B cell (primary cell): ENCODE measurements around the gene RIMBP2. TPM values are rescaled to one million over a fixed set of nuclear protein-coding genes. Genes with fewer than 3 reads are reported as not detected.

ENCODE experiments used
- ATAC-seq: fragments of 200-7000 bp; cut with Tn5 transposase; one replicate; pipeline ENCODE4 v1.10.0; 2021; ENCODE audit warnings: low read depth, mild to moderate bottlenecking, moderate number of reproducible peaks, moderate library complexity
- CTCF ChIA-PET: fragments of 350-600 bp; sonication (Branson Sonifier 250); formaldehyde crosslinking; loops from one replicate; lab custom pipeline; 2021; ENCODE audit warnings: antibody characterized with exemption, inconsistent platforms; lab: Charles Lee
- POLR2A ChIA-PET: fragments of 350-600 bp; sonication (Branson Sonifier 250); formaldehyde crosslinking; loops from one replicate; lab custom pipeline; 2021; ENCODE audit warnings: antibody characterized with exemption; lab: Charles Lee
- DNase-seq: peaks from one replicate; pipeline ENCODE4 v3.0.0; 2013
- H2AFZ ChIP-seq: 2 replicates; pipeline ENCODE4 v1.6.1; 2012; ENCODE audit warnings: mild to moderate bottlenecking, low read depth, low read length; ENCODE audit not compliant: insufficient read depth, poor library complexity, severe bottlenecking
- H3K27ac ChIP-seq, 2 donors: 1 replicate in 1 of 2; 2 replicates in 1 of 2; pipeline ENCODE4 v1.5.1; 2012 to 2013; ENCODE audit warnings: low read length in 2 of 2, mild to moderate bottlenecking in 2 of 2, moderate library complexity in 1 of 2
- H3K27me3 ChIP-seq, 4 experiments: fragments of 200-600 bp in 1 of 4; sonication (generic) in 1 of 4; replicated peaks in 1 of 4; 1 replicate in 2 of 4; 2 replicates in 2 of 4; pipeline versions ENCODE4 v1.6.1 to v1.7.0; 2013 to 2016; ENCODE audit warnings: low read length in 3 of 4, mild to moderate bottlenecking in 2 of 4, mixed read lengths in 1 of 4, moderate library complexity in 1 of 4; ENCODE audit not compliant: insufficient read depth in 4 of 4, control insufficient read depth in 3 of 4; ENCODE audit errors: control extremely low read depth in 1 of 4
- H3K36me3 ChIP-seq, 2 experiments: replicated peaks in 1 of 2; 1 replicate in 1 of 2; 2 replicates in 1 of 2; pipeline versions ENCODE4 v1.6.1 to v1.7.1; 2013; ENCODE audit warnings: low read length in 1 of 2; ENCODE audit not compliant: insufficient read depth in 2 of 2, control insufficient read depth in 1 of 2; ENCODE audit errors: control extremely low read depth in 1 of 2, extremely low read depth in 1 of 2
- H3K4me1 ChIP-seq, 2 donors: fragments of 200-600 bp in 1 of 2; sonication (generic) in 1 of 2; 1 replicate in 1 of 2; 2 replicates in 1 of 2; pipeline versions ENCODE4 v1.5.1 to v1.6.1; 2013 to 2017; ENCODE audit warnings: low read length in 2 of 2; ENCODE audit not compliant: control insufficient read depth in 2 of 2, insufficient read depth in 2 of 2
- H3K4me2 ChIP-seq: replicated peaks from 2 replicates; pipeline ENCODE3; 2012; ENCODE audit warnings: mild to moderate bottlenecking, low read depth, low read length; ENCODE audit not compliant: poor library complexity, severe bottlenecking
- H3K4me3 ChIP-seq, 5 experiments: fragments of 200-600 bp in 1 of 5; sonication (generic) in 1 of 5; 1 replicate in 3 of 5; 2 replicates in 2 of 5; pipeline versions ENCODE4 v1.5.1 to v1.7.0; 2011 to 2016; ENCODE audit warnings: low read length in 4 of 5, mild to moderate bottlenecking in 4 of 5, low read depth in 2 of 5, control low read depth in 1 of 5, moderate library complexity in 1 of 5; ENCODE audit not compliant: insufficient read depth in 1 of 5; ENCODE audit errors: control extremely low read depth in 1 of 5, extremely low read depth in 1 of 5
- H3K79me2 ChIP-seq: fragments of 200-600 bp; sonication (generic); one replicate; pipeline ENCODE4 v1.6.0; 2016; ENCODE audit warnings: low read length; ENCODE audit not compliant: control insufficient read depth, insufficient read depth
- H3K9ac ChIP-seq: fragments of 200-600 bp; sonication (generic); 2 replicates; pipeline ENCODE4 v1.6.1; 2017; ENCODE audit warnings: mild to moderate bottlenecking, low read length, moderate library complexity
- H3K9me3 ChIP-seq, 3 donors: one replicate each; pipeline versions ENCODE4 v1.6.1 to v1.7.1; 2013; ENCODE audit warnings: low read length in 2 of 3; ENCODE audit not compliant: control insufficient read depth in 2 of 3, insufficient read depth in 1 of 3; ENCODE audit errors: control extremely low read depth in 1 of 3
- H4K20me1 ChIP-seq: 2 replicates; pipeline ENCODE4 v1.6.0; 2012; ENCODE audit warnings: mild to moderate bottlenecking, low read length; ENCODE audit not compliant: insufficient read depth, control insufficient read depth, poor library complexity, severe bottlenecking
- H3K27ac Mint-ChIP-seq: one replicate; pipeline ENCODE4 v1.8.0; 2021; ENCODE audit warnings: mixed read lengths
- H3K27me3 Mint-ChIP-seq: one replicate; pipeline ENCODE4 v1.8.0; 2021; ENCODE audit warnings: mixed read lengths
- H3K4me1 Mint-ChIP-seq: one replicate; pipeline ENCODE4 v1.8.0; 2021; ENCODE audit warnings: mixed read lengths
- H3K4me3 Mint-ChIP-seq: one replicate; pipeline ENCODE4 v1.8.0; 2021; ENCODE audit warnings: mixed read lengths
- H3K9me3 Mint-ChIP-seq: one replicate; pipeline ENCODE4 v1.8.0; 2022; ENCODE audit warnings: mixed read lengths; ENCODE audit not compliant: insufficient read depth
- EZH2 ChIP-seq: IDR thresholded peaks from 2 replicates; pipeline ENCODE4 v1.6.1; 2012; ENCODE audit warnings: borderline replicate concordance, low read depth, mild to moderate bottlenecking, moderate library complexity, low read length; ENCODE audit not compliant: insufficient read depth, poor library complexity, severe bottlenecking
- WGBS: methylation state at CpG from one replicate; pipeline ENCODE4 v1.1.5; 2013; ENCODE audit warnings: missing lambda C conversion rate; ENCODE audit not compliant: insufficient coverage; 5-methylcytosine and 5-hydroxymethylcytosine counted together
- intact Hi-C: fragments of 100-400 bp; cut with micrococcal nuclease; formaldehyde crosslinking; loops from one replicate; pipeline ENCODE4 v1.10.0; 2022
- polyA plus RNA-seq: library from polyadenylated mRNA; depleted of rRNA; stranded (reverse); fragments of >200 nt; gene quantifications from 2 replicates; pipeline ENCODE4 v1.2.3, GENCODE V29; 2012
- total RNA-seq, 2 donors: library from RNA; stranded (reverse); fragments of 120-200 nt in 1 of 2; gene quantifications; 1 replicate in 1 of 2; 2 replicates in 1 of 2; pipeline versions ENCODE4 v1.2.3 to v1.2.4, GENCODE V29; 2013 to 2022
- TF ChIP-seq, protein P1 (sequence below): fragments of 200-600 bp; IDR thresholded peaks from one replicate; pipeline ENCODE4 v1.8.0; 2022; ENCODE audit warnings: antibody characterized with exemption, mild to moderate bottlenecking

The RIMBP2 gene
- total and polyA plus RNA-seq, 2 donors (not counting 1 experiment from before 2014, with no cell fraction given) = not detected

- ATAC-seq (no peak), DNase-seq (no peak)
- H3K27me3 Mint-ChIP-seq = no peaks in the 10 kb centered on the region
- H3K27me3 ChIP-seq = no peaks in the 10 kb centered on the region
- intact Hi-C loops = no loop called here
- peaks cover 0 to 18% (median 4%) of the 10 kb centered on the region in 3 donors for H3K9me3 ChIP-seq
- H3K4me1 ChIP-seq = no peaks in the 10 kb centered on the region
- H3K27ac Mint-ChIP-seq = no peak overlapping the region
- no peak overlapping the region for H2AFZ ChIP-seq
- no peaks in the 10 kb centered on the region for H3K36me3 ChIP-seq
- POLR2A ChIA-PET = no interaction called here
- H3K4me2 ChIP-seq = no peak overlapping the region
- H3K4me1 Mint-ChIP-seq = no peaks in the 10 kb centered on the region
- TF ChIP-seq EZH2 = no peak
- TF ChIP-seq, protein P1, sequence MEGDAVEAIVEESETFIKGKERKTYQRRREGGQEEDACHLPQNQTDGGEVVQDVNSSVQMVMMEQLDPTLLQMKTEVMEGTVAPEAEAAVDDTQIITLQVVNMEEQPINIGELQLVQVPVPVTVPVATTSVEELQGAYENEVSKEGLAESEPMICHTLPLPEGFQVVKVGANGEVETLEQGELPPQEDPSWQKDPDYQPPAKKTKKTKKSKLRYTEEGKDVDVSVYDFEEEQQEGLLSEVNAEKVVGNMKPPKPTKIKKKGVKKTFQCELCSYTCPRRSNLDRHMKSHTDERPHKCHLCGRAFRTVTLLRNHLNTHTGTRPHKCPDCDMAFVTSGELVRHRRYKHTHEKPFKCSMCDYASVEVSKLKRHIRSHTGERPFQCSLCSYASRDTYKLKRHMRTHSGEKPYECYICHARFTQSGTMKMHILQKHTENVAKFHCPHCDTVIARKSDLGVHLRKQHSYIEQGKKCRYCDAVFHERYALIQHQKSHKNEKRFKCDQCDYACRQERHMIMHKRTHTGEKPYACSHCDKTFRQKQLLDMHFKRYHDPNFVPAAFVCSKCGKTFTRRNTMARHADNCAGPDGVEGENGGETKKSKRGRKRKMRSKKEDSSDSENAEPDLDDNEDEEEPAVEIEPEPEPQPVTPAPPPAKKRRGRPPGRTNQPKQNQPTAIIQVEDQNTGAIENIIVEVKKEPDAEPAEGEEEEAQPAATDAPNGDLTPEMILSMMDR = no peak
- H3K9me3 Mint-ChIP-seq = peaks cover 3% of the 10 kb centered on the region
- H3K79me2 ChIP-seq = no peaks in the 10 kb centered on the region
- no peak overlapping the region for H3K4me3 Mint-ChIP-seq
- no peak overlapping the region for H3K4me3 ChIP-seq
- no peak overlapping the region for H3K9ac ChIP-seq
- H3K27ac ChIP-seq = no peak overlapping the region
- CTCF ChIA-PET = interaction anchor here (0.6 kb wide), 1 partner anchor 255 kb away, joined by 3 read pairs; no protein-coding TSS in a partner anchor
- no peaks in the 10 kb centered on the region for H4K20me1 ChIP-seq
- 83% methylated on average over 5 of the region's 6 CpGs for WGBS
These were observed 149.5 kb downstream of the RIMBP2 start for GRCh38 chr12:130566446-130567155.

- H3K4me1 Mint-ChIP-seq = no peaks in the 10 kb centered on the region
- H3K4me3 ChIP-seq = no peak overlapping the region
- ATAC-seq (no peak), DNase-seq (no peak)
- H4K20me1 ChIP-seq = no peaks in the 10 kb centered on the region
- H3K9me3 Mint-ChIP-seq = peaks cover 3% of the 10 kb centered on the region
- TF ChIP-seq, protein P1 = no peak
- no peak for TF ChIP-seq EZH2
- H3K27ac ChIP-seq = no peak overlapping the region
- H3K4me3 Mint-ChIP-seq = no peak overlapping the region
- no peaks in the 10 kb centered on the region for H3K36me3 ChIP-seq
- no peak overlapping the region for H3K27ac Mint-ChIP-seq
- ChIA-PET CTCF (no interaction called here), POLR2A (no interaction called here)
- H3K9me3 ChIP-seq = peaks cover 0 to 20% (median 4%) of the 10 kb centered on the region in 3 donors
- no peaks in the 10 kb centered on the region for H3K27me3 Mint-ChIP-seq
- no peaks in the 10 kb centered on the region for H3K4me1 ChIP-seq
- no peak overlapping the region for H3K4me2 ChIP-seq
- H3K27me3 ChIP-seq = no peaks in the 10 kb centered on the region
- H2AFZ ChIP-seq = no peak overlapping the region
- no peak overlapping the region for H3K9ac ChIP-seq
- intact Hi-C loops = no loop called here
- no peaks in the 10 kb centered on the region for H3K79me2 ChIP-seq
- no CpG with 5 or more reads among the region's 1 CpG for WGBS
These were observed 150.9 kb downstream of the RIMBP2 start for GRCh38 chr12:130565189-130565588.
